ENCODE measurements around the gene CRYM. TPM values are rescaled to one million over a fixed set of nuclear protein-coding genes. Genes with fewer than 3 reads are reported as not detected.
"Not testable (repeated sequence)": the region's sequence is repeated elsewhere in the genome, so short reads cannot be mapped to it uniquely, and the experiment has no call there.

CRYM gene
- total RNA-seq, 3 donors from 2014 or later (not counting 1 experiment from before 2014, with no cell fraction given), result not detected

DNA sequence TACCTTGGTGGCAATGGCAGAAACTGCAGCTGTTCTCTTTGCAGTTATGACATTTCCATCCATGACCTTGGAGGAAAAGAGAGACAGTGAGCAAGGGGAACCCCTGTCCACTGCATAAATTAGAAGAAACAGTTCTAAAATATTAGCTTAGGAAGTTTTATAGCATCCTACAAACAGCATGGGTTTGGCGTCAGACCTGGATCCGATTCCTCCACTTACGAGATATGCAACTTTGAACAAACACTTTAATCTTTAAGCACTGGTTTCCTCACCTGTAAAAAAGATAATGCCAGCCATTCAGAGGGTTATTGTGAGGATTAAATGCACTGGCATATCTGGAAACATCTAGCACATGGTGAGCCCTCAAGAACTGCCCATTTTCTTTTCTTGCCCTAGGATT lies 2.6 kb downstream of the CRYM start:
- TF ChIP-seq, protein P1, sequence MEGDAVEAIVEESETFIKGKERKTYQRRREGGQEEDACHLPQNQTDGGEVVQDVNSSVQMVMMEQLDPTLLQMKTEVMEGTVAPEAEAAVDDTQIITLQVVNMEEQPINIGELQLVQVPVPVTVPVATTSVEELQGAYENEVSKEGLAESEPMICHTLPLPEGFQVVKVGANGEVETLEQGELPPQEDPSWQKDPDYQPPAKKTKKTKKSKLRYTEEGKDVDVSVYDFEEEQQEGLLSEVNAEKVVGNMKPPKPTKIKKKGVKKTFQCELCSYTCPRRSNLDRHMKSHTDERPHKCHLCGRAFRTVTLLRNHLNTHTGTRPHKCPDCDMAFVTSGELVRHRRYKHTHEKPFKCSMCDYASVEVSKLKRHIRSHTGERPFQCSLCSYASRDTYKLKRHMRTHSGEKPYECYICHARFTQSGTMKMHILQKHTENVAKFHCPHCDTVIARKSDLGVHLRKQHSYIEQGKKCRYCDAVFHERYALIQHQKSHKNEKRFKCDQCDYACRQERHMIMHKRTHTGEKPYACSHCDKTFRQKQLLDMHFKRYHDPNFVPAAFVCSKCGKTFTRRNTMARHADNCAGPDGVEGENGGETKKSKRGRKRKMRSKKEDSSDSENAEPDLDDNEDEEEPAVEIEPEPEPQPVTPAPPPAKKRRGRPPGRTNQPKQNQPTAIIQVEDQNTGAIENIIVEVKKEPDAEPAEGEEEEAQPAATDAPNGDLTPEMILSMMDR (IDR thresholded peaks at IDR 0.05), result no peak
- no peak overlapping the region for H3K4me3 Mint-ChIP-seq
- H3K36me3 ChIP-seq (ENCODE audit: control insufficient read depth, insufficient read depth, low read length), result no peaks in the 10 kb centered on the region
- no peaks in the 10 kb centered on the region for H3K9me3 Mint-ChIP-seq
- ATAC-seq (no peak), DNase-seq (no peak)
- no peak overlapping the region for H3K27ac ChIP-seq (ENCODE audit: low read length)
- intact Hi-C loops (cut with micrococcal nuclease), result no loop called here
- peaks cover 0 to 14% of the 10 kb centered on the region in 2 donors for H3K4me1 Mint-ChIP-seq
- H3K4me1 ChIP-seq (ENCODE audit: control insufficient read depth, insufficient read depth, low read length), result peaks cover 8% of the 10 kb centered on the region
- H3K4me3 ChIP-seq (ENCODE audit: low read length), result no peak overlapping the region
- H3K27me3 ChIP-seq (ENCODE audit: control insufficient read depth, insufficient read depth, low read length), result peaks cover 13% of the 10 kb centered on the region
- no peaks in the 10 kb centered on the region for H3K9me3 ChIP-seq (ENCODE audit: control insufficient read depth, insufficient read depth, low read length)
- H3K27ac Mint-ChIP-seq, result no peak overlapping the region
- H3K27me3 Mint-ChIP-seq (ENCODE audit: low read depth in 2 of 2), result peaks cover 38 to 57% of the 10 kb centered on the region in 2 donors
- WGBS (ENCODE audit: insufficient coverage), result 89% methylated on average over 1 of the region's 3 CpGs
- no peaks in the 10 kb centered on the region for H3K36me3 Mint-ChIP-seq

DNA sequence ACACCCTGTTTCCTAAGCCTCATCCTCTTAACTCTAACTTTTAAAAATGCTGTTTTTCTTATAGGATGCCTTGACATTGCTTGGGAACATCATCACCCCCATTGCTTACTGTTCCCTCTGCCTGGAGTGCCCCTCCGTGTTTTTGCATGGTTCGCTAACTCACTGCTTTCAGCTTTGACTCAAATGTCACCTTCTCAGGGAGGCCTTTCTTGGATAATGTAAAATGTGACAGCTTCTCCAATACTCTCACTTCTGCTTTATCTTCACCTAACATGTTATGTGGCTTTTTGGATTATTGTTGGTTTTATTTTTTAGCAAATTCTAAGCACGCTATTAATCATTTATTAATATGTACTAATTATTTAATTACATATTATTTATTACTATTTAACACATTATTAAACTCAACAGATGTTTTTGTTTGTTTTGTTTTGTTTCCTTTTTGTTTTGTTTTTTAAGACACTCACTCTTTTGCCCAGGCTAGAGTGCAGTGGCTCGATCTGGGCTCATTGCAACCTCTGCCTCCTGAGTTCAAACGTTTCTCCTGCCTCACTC lies 3.8 kb downstream of the CRYM start:
- H3K9me3 Mint-ChIP-seq, result no peaks in the 10 kb centered on the region
- H3K4me3 ChIP-seq (ENCODE audit: low read length), result no peak overlapping the region
- 67% methylated on average over 4 of the region's 5 CpGs for WGBS (ENCODE audit: insufficient coverage)
- H3K27me3 ChIP-seq (ENCODE audit: control insufficient read depth, insufficient read depth, low read length), result peaks cover 12% of the 10 kb centered on the region
- H3K36me3 Mint-ChIP-seq, result no peaks in the 10 kb centered on the region
- no peak for ATAC-seq
- peaks cover 8% of the 10 kb centered on the region for H3K4me1 ChIP-seq (ENCODE audit: control insufficient read depth, insufficient read depth, low read length)
- H3K9me3 ChIP-seq (ENCODE audit: control insufficient read depth, insufficient read depth, low read length), result no peaks in the 10 kb centered on the region
- DNase-seq, result no peak
- intact Hi-C loops (cut with micrococcal nuclease), result no loop called here
- no peak overlapping the region for H3K27ac Mint-ChIP-seq
- no peaks in the 10 kb centered on the region for H3K36me3 ChIP-seq (ENCODE audit: control insufficient read depth, insufficient read depth, low read length)
- H3K27ac ChIP-seq (ENCODE audit: low read length), result no peak overlapping the region
- TF ChIP-seq, protein P1 (IDR thresholded peaks at IDR 0.05), result no peak
- H3K4me1 Mint-ChIP-seq, result peaks cover 0 to 14% of the 10 kb centered on the region in 2 donors
- H3K27me3 Mint-ChIP-seq (ENCODE audit: low read depth in 2 of 2), result peaks cover 33 to 50% of the 10 kb centered on the region in 2 donors
- H3K4me3 Mint-ChIP-seq, result no peak overlapping the region

DNA sequence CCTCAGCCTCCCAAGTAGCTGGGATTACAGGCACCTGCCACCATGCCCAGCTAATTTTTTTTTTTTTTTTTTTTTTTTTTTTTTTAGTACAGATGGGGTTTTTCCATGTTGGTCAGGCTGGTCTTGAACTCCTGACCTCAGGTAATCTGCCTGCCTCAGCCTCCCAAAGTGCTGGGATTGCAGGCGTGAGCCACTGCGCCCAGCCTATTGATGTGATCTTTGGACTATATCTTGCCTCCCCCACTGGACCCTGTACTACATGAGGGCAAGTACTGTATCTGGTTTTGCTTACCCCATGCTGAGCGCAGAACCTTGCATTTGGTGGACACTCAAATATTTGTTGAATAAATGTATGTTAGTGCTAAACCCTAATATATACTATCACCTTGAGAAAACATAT lies 5.3 kb downstream of the CRYM start:
- H3K9me3 Mint-ChIP-seq; H3K27ac ChIP-seq (ENCODE audit: low read length); H3K27ac Mint-ChIP-seq; H3K9me3 ChIP-seq (ENCODE audit: control insufficient read depth, insufficient read depth, low read length); H3K4me3 ChIP-seq (ENCODE audit: low read length); DNase-seq; H3K4me1 ChIP-seq (ENCODE audit: control insufficient read depth, insufficient read depth, low read length); H3K27me3 ChIP-seq (ENCODE audit: control insufficient read depth, insufficient read depth, low read length); H3K36me3 Mint-ChIP-seq; ATAC-seq; H3K4me1 Mint-ChIP-seq; H3K4me3 Mint-ChIP-seq; intact Hi-C loops (cut with micrococcal nuclease); H3K36me3 ChIP-seq (ENCODE audit: control insufficient read depth, insufficient read depth, low read length): not testable (repeated sequence)
- 98% methylated on average over 2 of the region's 3 CpGs for WGBS (ENCODE audit: insufficient coverage)
- peaks cover 19 to 41% of the 10 kb centered on the region in 2 donors for H3K27me3 Mint-ChIP-seq (ENCODE audit: low read depth in 2 of 2)

DNA sequence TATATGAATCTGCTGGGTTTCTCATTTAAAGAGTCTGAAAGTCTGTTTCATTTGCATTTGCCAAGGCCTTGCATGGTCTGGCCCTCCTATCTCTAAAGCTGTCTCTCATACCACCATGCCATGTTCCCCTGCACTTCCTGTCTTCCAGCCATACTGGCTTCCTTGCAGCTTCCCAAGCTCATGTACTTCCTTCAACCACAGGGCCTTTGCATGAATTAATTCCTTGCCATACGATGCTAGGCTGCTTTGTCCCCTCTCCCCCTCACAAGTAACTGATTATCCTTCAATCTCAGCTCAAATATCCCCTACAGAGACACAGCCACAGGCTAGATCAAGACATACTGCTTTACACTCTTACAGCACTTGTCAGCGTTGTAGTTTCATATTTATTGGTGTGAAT lies 5.8 kb downstream of the CRYM start:
- Mint-ChIP-seq H3K27me3 (ENCODE audit: low read depth in 2 of 2) (peaks cover 17 to 41% of the 10 kb centered on the region in 2 donors), H3K4me3 (no peak overlapping the region), H3K9me3 (no peaks in the 10 kb centered on the region), H3K4me1 (no peaks in the 10 kb centered on the region), H3K27ac (no peak overlapping the region), H3K36me3 (no peaks in the 10 kb centered on the region)
- no peaks in the 10 kb centered on the region for H3K9me3 ChIP-seq (ENCODE audit: control insufficient read depth, insufficient read depth, low read length)
- DNase-seq (no peak), ATAC-seq (no peak)
- 55% methylated on average over 1 of the region's 2 CpGs for WGBS (ENCODE audit: insufficient coverage)
- intact Hi-C loops (cut with micrococcal nuclease), result no loop called here
- no peak overlapping the region for H3K27ac ChIP-seq (ENCODE audit: low read length)
- TF ChIP-seq, protein P1 (IDR thresholded peaks at IDR 0.05), result no peak
- H3K27me3 ChIP-seq (ENCODE audit: control insufficient read depth, insufficient read depth, low read length), result peaks cover 4% of the 10 kb centered on the region
- H3K4me3 ChIP-seq (ENCODE audit: low read length), result no peak overlapping the region
- H3K36me3 ChIP-seq (ENCODE audit: control insufficient read depth, insufficient read depth, low read length), result no peaks in the 10 kb centered on the region
- no peaks in the 10 kb centered on the region for H3K4me1 ChIP-seq (ENCODE audit: control insufficient read depth, insufficient read depth, low read length)

Measured in natural killer cell (primary cell).